GM18502 (cell line): ENCODE data around the gene ZNF57.
"Not testable (repeated sequence)": the region's sequence is repeated elsewhere in the genome, so short reads cannot be mapped to it uniquely, and the experiment has no call there.

Experiments
- ATAC-seq: cut with Tn5 transposase; IDR thresholded peaks from one replicate; pipeline ENCODE4 v1.9.1; 2021; ENCODE audit warnings: mild to moderate bottlenecking; ENCODE audit not compliant: unreplicated experiment, poor library complexity

ZNF57 gene

GRCh38 chr19:2890531-2890930 lies 10.2 kb upstream of the ZNF57 start:
- ATAC-seq: not testable (repeated sequence)

- no peak for ATAC-seq
Observed at GRCh38 chr19:2896694-2897093, 4.0 kb upstream of the ZNF57 start.

GRCh38 chr19:2902590-2903218 lies 2.0 kb downstream of the ZNF57 start:
- no peak for ATAC-seq

- not testable (repeated sequence) for ATAC-seq
Observed at GRCh38 chr19:2903326-2903725, 2.6 kb downstream of the ZNF57 start.

DNA sequence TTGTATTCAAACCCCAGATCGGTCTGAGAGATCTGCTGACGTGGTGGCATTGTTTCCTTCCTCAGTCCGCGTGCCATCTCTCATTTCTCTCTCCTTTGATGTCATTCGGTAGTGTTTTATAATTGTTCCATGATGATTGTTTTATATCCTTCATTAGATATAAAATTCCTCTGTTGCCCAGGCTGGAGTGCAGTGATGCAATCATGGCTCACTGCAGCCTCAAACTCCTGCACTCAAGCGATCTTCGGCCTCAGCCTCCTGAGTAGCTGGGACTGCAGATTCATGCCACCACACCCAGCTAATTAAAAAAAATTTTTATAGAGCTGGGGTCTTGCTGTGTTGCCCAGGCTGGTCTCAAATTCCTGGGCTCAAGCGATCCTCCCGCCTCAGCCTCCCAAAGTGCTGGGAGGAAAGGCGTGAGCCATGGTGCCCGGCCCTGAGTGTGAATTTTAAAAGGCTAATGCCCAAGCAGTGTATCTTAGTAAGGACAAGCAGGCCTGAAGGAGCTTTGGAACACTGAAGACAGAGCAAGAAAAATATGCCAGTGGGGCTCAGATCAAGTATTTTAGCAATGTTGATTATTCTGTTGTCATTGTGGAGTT lies 5.3 kb downstream of the ZNF57 start:
- ATAC-seq: no peak

DNA sequence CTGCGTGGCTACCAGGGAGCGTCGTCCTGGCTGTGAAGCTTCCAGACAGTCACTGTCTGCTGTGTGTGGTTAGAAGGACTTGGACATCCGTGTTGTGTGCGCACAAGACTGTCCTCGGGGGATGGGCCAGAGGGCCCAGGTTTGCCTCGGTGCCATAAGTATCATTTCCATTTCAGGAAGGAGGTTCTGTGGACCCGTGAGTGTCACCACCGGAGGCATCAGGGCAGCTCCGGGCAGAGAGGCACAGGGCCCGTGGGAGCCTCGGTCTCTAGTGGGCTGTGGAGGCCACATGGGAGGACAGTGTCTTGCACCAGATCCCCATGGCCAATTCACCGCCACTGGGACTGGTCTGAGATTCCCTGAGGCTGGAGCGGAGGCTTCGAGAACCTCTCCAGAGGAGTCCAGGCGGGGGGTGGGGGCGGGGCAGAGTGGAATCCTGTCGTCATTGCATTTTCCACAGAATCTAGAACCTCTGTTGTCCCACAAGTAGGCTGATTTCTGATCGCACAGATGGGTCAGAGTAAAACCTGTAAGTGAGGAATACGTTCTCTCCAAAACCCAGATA lies 6.0 kb downstream of the ZNF57 start:
- no peak for ATAC-seq

DNA sequence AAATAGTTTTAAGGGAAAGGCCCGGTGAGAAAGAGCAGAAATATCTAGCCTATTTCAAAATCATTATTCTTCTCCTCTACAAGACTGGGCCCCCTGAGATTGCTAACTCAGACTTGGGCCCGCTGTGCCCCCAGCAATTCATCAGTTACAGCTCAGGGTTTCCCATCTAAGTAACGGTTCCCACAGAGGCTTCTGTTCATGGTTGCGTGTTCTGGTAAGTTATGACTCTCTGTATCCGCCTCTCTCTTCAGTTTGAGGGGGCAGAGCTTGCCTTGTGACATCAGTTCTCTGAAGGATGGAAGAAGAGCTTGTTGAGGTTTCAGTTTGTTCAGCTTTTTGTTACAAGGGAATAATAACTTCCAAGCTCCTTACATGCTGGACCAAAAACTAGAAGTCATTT lies 11.6 kb downstream of the ZNF57 start:
- ATAC-seq: no peak

GRCh38 chr19:2917275-2918184 lies 16.8 kb downstream of the ZNF57 start:
- no peak for ATAC-seq

- ATAC-seq: no peak
Observed at GRCh38 chr19:2922987-2923386, 22.3 kb downstream of the ZNF57 start.

DNA sequence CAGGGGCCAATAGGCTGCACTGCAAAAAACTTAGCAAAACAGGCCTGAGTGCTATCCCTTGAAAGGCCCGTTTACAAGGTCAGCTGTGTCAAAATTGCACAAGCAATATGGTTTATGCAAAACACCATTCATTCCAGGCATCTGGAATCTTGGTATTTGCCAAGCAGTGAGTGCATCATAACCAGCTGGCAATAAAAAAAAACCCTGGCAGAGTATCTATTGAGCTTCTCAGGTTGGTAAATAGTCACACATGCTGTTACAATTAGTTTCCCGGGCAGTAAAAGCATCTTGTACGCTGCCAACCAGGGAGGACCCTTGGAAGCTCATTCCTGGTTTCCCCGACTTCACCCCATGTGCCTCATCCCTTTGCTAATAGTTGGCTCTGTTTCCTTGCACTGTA lies 22.8 kb downstream of the ZNF57 start:
- no peak for ATAC-seq

DNA sequence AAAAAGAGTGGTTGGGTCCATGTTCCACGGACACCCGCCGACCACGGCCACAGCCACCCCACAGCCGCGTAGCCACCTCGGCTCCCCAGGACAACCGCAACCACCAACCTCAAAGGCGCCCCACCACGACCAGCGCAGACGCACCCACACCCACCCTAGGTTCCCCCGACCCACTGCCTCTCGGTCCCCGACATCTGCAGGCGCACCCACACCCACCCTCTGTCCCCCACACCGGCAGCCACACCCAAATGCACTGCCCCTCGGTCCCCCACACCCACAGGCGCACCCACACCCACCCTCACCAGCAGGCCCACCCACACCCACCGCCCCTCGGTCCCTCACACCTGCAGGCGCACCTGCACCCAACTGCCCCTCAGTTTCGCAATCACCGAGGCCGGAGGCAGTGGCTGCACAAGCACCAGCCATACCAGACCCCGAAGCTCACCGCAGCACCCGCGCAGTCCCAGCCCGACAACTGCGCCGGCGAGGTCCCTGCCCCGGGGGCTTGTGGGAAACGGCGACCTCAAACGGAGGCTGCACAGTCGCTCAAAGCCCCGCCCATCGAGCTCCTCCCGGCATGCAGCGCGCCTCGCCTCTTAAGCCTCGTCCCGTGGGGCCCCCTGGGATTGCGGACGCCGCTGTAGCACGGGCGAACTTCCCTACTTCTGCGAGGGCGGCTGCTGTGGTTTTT lies 25.8 kb downstream of the ZNF57 start:
- no peak for ATAC-seq

GRCh38 chr19:2927032-2927430 lies 26.3 kb downstream of the ZNF57 start:
- ATAC-seq: no peak

DNA sequence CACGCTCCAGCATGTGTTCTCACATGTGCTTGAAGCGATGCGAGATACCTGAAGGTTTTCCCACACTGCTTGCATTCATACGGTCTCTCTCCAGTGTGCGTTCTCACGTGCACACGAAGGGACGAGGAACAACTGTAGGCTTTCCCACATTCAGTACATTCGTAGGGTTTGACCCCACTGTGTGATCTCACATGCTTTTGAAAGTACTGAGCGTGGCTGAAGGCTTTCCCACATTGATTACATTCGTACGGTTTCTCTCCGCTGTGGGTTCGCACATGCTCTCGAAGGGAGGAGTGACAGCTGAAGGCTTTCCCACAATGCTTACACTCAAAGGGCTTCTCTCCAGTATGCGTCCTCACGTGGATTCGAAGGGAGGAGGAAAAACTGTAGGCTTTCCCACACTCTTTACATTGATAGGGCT lies 32.8 kb downstream of the ZNF57 start:
- ATAC-seq: no peak

GRCh38 chr19:2935863-2936262 lies 35.1 kb downstream of the ZNF57 start:
- not testable (repeated sequence) for ATAC-seq

GRCh38 chr19:2942928-2943640 lies 42.4 kb downstream of the ZNF57 start:
- no peak for ATAC-seq

GRCh38 chr19:2944403-2944774 lies 43.7 kb downstream of the ZNF57 start:
- ATAC-seq: no peak

DNA sequence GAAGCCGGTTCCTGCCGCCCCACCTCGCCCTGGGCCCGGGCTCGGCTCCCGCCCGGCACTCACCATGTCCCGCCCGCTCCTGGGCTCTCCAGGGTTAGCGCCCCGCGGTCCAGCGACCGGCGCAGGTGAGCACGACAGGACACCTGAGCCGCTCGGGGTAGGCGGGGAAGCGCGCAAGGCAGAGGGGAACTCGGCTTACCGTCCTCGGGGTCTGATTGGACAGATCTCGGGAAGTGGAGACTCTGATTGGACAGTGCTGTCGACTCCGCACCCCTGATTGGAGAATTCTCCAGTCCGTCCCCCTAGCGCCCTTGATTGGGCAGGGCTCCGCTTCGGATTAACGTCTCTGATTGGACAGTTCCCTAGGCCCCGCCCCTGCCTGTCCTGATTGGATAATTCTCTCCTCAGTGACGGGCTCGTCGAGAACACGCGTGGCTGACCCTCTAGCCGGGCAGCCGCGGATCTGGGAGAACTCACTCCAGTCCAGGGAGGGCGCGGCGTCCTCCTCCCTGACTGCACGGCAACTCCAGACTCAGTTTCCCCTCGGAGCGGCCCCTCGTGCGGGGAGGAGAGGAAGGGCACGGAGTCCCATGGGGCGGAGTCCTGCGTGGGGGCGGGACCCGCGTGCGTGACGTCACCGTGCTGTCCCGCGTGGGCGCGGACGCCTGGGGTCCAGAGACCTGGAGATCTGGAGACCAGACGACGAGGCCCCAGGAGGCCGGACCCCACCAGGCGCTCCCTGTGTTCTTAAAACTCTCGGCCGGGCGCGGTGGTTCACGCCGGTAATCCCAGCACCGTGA lies 44.2 kb downstream of the ZNF57 start, which contains the start of gene ZNF77:
Gene ZNF77, minus strand, starts transcription at position 197 of the 800 bp plus-strand sequence. Its CDS starts 131 bp downstream, at position 66.
- ATAC-seq: peak; percentile 97

- no peak for ATAC-seq
Observed at GRCh38 chr19:2945575-2946184, 45.0 kb downstream of the ZNF57 start.

- ATAC-seq: peak; percentile 9
Observed at GRCh38 chr19:2949939-2950285, 49.2 kb downstream of the ZNF57 start.
